ENCODE data around the gene MRPS27.
A peak's percentile ranks its signal among the peaks of the same experiment; 100 is the strongest.
"Not testable (repeated sequence)": the region's sequence is repeated elsewhere in the genome, so short reads cannot be mapped to it uniquely, and the experiment has no call there.

MRPS27 gene

GRCh38 chr5:72325566-72326305 lies 5.7 kb upstream of the MRPS27 start:
- H3K27ac ChIP-seq (ENCODE audit: low read depth, low read length) = no peak overlapping the region
- H3K36me3 ChIP-seq (ENCODE audit: control insufficient read depth, insufficient read depth, low read length) = peaks cover 57% of the 10 kb centered on the region
- H3K27me3 ChIP-seq (ENCODE audit: control insufficient read depth, insufficient read depth, low read length) = no peaks in the 10 kb centered on the region
- no peaks in the 10 kb centered on the region for H3K9me3 ChIP-seq (ENCODE audit: control insufficient read depth, insufficient read depth, low read depth, low read length)
- H3K4me1 ChIP-seq (ENCODE audit: control insufficient read depth, insufficient read depth, low read length) = no peaks in the 10 kb centered on the region
- H3K4me3 ChIP-seq (ENCODE audit: low read depth, low read length) = no peak overlapping the region
- H3K9ac ChIP-seq (ENCODE audit: low read length) = no peak overlapping the region

DNA sequence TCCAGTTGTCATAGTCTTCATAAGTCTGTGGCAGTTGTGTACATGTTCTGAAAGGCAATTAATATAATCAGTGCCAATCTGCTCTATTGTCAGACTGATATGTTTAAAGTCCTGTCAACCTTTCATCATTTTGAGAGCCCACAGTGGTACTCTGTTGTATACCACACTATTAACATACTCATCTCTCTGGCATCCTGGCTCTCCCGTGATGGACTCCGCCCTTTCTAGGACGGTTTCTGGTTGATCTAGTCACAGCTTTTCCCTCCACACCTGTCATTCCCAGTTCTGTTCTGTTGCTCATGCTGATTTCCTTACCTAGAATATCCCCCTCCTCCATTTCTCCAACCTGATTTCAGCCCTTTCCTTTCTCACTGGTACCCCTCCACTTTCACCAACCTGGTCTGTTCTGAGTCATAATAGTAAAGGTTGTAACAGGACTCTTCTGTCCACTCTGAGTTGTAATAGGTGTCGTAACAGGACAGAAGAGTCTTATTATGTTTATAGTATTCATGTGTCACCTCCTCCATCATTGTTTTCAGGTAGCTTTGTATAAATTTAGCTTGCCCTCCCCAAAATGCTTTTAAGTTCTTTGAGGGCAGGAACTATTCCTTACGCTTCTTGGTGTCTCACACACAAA lies 4.3 kb upstream of the MRPS27 start:
- Histone ChIP-seq H3K36me3 (ENCODE audit: control insufficient read depth, insufficient read depth, low read length) (peaks cover 46% of the 10 kb centered on the region), H3K27me3 (ENCODE audit: control insufficient read depth, insufficient read depth, low read length) (no peaks in the 10 kb centered on the region), H3K4me3 (ENCODE audit: low read depth, low read length) (no peak overlapping the region), H3K4me1 (ENCODE audit: control insufficient read depth, insufficient read depth, low read length) (no peaks in the 10 kb centered on the region), H3K9me3 (ENCODE audit: control insufficient read depth, insufficient read depth, low read depth, low read length) (no peaks in the 10 kb centered on the region), H3K27ac (ENCODE audit: low read depth, low read length) (no peak overlapping the region), H3K9ac (ENCODE audit: low read length) (no peak overlapping the region)

DNA sequence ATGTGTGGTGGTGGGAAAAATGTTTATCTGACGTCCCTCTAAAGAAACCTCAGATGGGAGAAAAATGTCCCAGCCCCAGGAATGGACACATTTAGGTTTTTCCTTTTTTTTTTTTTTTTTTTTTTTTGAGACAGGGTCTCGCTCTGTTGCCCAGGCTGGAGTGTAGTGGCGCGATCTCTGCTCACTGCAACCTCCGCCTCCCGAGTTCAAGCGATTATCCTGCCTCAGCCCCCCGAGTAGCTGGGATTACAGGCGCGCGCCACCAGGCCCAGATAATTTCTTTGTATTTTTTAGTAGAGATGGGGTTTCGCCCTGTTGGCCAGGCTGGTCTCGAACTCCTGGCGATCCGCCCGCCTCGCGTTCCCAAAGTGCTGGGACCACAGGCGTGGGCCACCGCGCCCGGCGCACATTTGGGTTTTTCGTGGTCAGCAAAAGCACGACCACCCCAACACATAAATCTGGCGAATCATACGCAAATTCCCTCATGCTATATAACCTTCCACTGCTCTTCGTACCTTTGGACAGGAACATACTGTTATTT lies 535 bp downstream of the MRPS27 start:
- H3K27me3 ChIP-seq (ENCODE audit: control insufficient read depth, insufficient read depth, low read length); H3K4me1 ChIP-seq (ENCODE audit: control insufficient read depth, insufficient read depth, low read length); H3K9me3 ChIP-seq (ENCODE audit: control insufficient read depth, insufficient read depth, low read depth, low read length): not testable (repeated sequence)
- H3K27ac ChIP-seq (ENCODE audit: low read depth, low read length) = peak overlapping the region; percentile 84
- peak overlapping the region; percentile 94 for H3K9ac ChIP-seq (ENCODE audit: low read length)
- peaks cover 19% of the 10 kb centered on the region for H3K36me3 ChIP-seq (ENCODE audit: control insufficient read depth, insufficient read depth, low read length)
- H3K4me3 ChIP-seq (ENCODE audit: low read depth, low read length) = peak overlapping the region; percentile 100

DNA sequence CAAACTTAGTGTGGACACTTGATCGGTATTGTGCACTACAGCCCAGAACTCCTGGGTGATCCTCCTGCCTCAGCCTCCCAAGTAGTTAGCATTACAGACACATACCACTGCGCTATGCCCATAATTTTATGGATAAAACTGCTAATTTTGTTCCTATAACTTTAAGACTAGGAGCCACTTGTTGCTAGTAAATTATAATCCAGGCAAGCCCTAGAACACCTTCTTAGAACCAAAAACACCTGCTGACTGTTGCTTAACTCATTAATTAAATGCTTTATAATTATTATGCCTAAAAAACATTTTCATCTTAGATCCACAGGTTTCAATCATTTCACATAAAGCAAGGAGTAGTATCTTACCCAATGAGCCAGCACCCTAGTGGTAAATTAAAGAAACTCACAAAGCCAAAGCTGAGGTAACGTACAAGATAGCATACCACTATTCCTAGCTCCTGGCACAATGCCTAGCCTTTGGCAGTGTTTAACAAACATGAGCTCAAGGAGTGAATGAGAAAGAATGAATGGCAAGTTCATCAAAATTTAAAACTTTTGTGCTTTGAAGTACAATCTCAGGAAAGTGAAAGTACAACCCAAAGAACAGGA lies 5.4 kb downstream of the MRPS27 start:
- Histone ChIP-seq H3K9me3 (ENCODE audit: control insufficient read depth, insufficient read depth, low read depth, low read length) (no peaks in the 10 kb centered on the region), H3K36me3 (ENCODE audit: control insufficient read depth, insufficient read depth, low read length) (peaks cover 39% of the 10 kb centered on the region)

GRCh38 chr5:72313141-72313540 lies 6.9 kb downstream of the MRPS27 start:
- Histone ChIP-seq H3K9ac (ENCODE audit: low read length) (no peak overlapping the region), H3K9me3 (ENCODE audit: control insufficient read depth, insufficient read depth, low read depth, low read length) (no peaks in the 10 kb centered on the region), H3K4me1 (ENCODE audit: control insufficient read depth, insufficient read depth, low read length) (0 out of 2 replicates have a peak, but pooled peaks cover 3% of the 10 kb centered on the region), H3K36me3 (ENCODE audit: control insufficient read depth, insufficient read depth, low read length) (peaks cover 43% of the 10 kb centered on the region), H3K4me3 (ENCODE audit: low read depth, low read length) (no peak overlapping the region), H3K27me3 (ENCODE audit: control insufficient read depth, insufficient read depth, low read length) (no peaks in the 10 kb centered on the region), H3K27ac (ENCODE audit: low read depth, low read length) (no peak overlapping the region)

More for the DNA sequence above, 5.4 kb downstream of the MRPS27 start:
- H3K4me3 ChIP-seq (ENCODE audit: low read depth, low read length) = no peak overlapping the region
- H3K4me1 ChIP-seq (ENCODE audit: control insufficient read depth, insufficient read depth, low read length) = 0 out of 2 replicates have a peak, but pooled peaks cover 3% of the 10 kb centered on the region
- H3K27ac ChIP-seq (ENCODE audit: low read depth, low read length) = no peak overlapping the region
- no peaks in the 10 kb centered on the region for H3K27me3 ChIP-seq (ENCODE audit: control insufficient read depth, insufficient read depth, low read length)
- no peak overlapping the region for H3K9ac ChIP-seq (ENCODE audit: low read length)

GRCh38 chr5:72308853-72309191 lies 11.2 kb downstream of the MRPS27 start:
- Histone ChIP-seq H3K27me3 (ENCODE audit: control insufficient read depth, insufficient read depth, low read length) (no peaks in the 10 kb centered on the region), H3K9ac (ENCODE audit: low read length) (peak overlapping the region; percentile 49), H3K9me3 (ENCODE audit: control insufficient read depth, insufficient read depth, low read depth, low read length) (no peaks in the 10 kb centered on the region), H3K4me3 (ENCODE audit: low read depth, low read length) (peak overlapping the region; percentile 82), H3K27ac (ENCODE audit: low read depth, low read length) (peak overlapping the region; percentile 22; the same call in 1 of the 2 replicates), H3K36me3 (ENCODE audit: control insufficient read depth, insufficient read depth, low read length) (peaks cover 35% of the 10 kb centered on the region), H3K4me1 (ENCODE audit: control insufficient read depth, insufficient read depth, low read length) (peaks cover 22% of the 10 kb centered on the region)

- H3K27me3 ChIP-seq (ENCODE audit: control insufficient read depth, insufficient read depth, low read length) = no peaks in the 10 kb centered on the region
- peak overlapping the region; percentile 82 for H3K4me3 ChIP-seq (ENCODE audit: low read depth, low read length)
- H3K9me3 ChIP-seq (ENCODE audit: control insufficient read depth, insufficient read depth, low read depth, low read length) = no peaks in the 10 kb centered on the region
- peaks cover 29% of the 10 kb centered on the region for H3K36me3 ChIP-seq (ENCODE audit: control insufficient read depth, insufficient read depth, low read length)
- peaks cover 22% of the 10 kb centered on the region for H3K4me1 ChIP-seq (ENCODE audit: control insufficient read depth, insufficient read depth, low read length)
- peak overlapping the region; percentile 76; the same call in 1 of the 2 replicates for H3K27ac ChIP-seq (ENCODE audit: low read depth, low read length)
- peak overlapping the region; percentile 93 for H3K9ac ChIP-seq (ENCODE audit: low read length)
These were observed 11.8 kb downstream of the MRPS27 start for GRCh38 chr5:72307968-72308852.

GRCh38 chr5:72307573-72307967 lies 12.5 kb downstream of the MRPS27 start:
- peak overlapping the region; percentile 93 for H3K9ac ChIP-seq (ENCODE audit: low read length)
- H3K36me3 ChIP-seq (ENCODE audit: control insufficient read depth, insufficient read depth, low read length) = peaks cover 24% of the 10 kb centered on the region
- peak overlapping the region; percentile 76; the same call in 1 of the 2 replicates for H3K27ac ChIP-seq (ENCODE audit: low read depth, low read length)
- peaks cover 28% of the 10 kb centered on the region for H3K4me1 ChIP-seq (ENCODE audit: control insufficient read depth, insufficient read depth, low read length)
- H3K9me3 ChIP-seq (ENCODE audit: control insufficient read depth, insufficient read depth, low read depth, low read length) = no peaks in the 10 kb centered on the region
- H3K4me3 ChIP-seq (ENCODE audit: low read depth, low read length) = peak overlapping the region; percentile 82
- no peaks in the 10 kb centered on the region for H3K27me3 ChIP-seq (ENCODE audit: control insufficient read depth, insufficient read depth, low read length)

DNA sequence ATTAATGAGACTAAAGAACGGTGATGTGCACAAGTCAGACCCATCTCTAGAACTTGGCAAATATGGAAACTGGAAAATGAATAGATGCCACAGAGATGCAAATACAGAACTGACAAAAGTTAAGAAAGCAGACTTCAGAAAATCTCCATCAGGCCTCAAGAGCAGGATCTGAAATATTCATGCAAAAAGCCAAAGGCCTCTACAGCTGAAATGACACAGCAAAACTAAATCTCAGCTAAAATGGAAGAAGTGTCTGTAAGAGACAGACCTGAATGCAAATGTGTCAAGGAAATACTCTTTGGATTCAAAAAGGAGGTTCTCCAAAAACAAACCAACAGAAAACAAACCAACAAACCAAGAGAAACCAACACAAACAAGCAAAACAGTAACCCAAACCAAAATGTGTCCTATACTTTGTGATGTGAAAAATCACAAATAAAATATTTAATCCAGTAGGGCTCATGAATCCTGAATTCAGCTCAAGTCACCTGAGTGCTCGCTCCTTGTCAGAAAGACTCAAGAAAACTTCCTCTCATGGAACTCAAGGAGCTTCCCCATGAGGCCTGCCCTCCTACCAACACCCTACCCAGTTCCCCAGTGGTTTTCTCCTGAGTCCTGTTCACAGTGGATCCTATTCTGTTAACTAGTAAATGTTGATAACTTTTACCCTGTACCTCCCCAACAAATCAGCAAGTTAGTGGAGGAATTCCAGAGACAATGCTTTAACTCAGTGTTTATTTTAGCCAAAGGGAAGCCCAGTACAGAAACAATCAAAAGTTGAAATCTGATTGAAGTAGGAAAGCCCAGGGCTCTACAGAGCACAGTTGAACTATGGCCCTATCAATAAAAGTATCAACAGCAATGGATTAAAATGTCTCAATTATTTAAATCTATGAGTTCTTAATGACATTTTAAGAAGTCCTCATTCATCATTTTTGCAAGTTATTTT lies 14.6 kb downstream of the MRPS27 start:
- Histone ChIP-seq H3K27ac (ENCODE audit: low read depth, low read length) (peak overlapping the region; percentile 39), H3K9me3 (ENCODE audit: control insufficient read depth, insufficient read depth, low read depth, low read length) (no peaks in the 10 kb centered on the region), H3K27me3 (ENCODE audit: control insufficient read depth, insufficient read depth, low read length) (no peaks in the 10 kb centered on the region), H3K36me3 (ENCODE audit: control insufficient read depth, insufficient read depth, low read length) (peaks cover 12% of the 10 kb centered on the region), H3K9ac (ENCODE audit: low read length) (no peak overlapping the region), H3K4me3 (ENCODE audit: low read depth, low read length) (no peak overlapping the region), H3K4me1 (ENCODE audit: control insufficient read depth, insufficient read depth, low read length) (peaks cover 47% of the 10 kb centered on the region)

Data from HUES6 (cell line).